ENCODE data around the gene OAS2.

- TF ChIP-seq CTCF (IDR thresholded peaks at IDR 0.05) (no peak), POLR2A (IDR thresholded peaks at IDR 0.05; ENCODE audit: low read length) (no peak), RAD21 (conservative IDR thresholded peaks at IDR 0.05 in 1 of 2, IDR thresholded peaks at IDR 0.05 in 1 of 2) (no peak), KDM1A (IDR thresholded peaks at IDR 0.05; ENCODE audit: low read depth) (no peak), SREBF2 (IDR thresholded peaks at IDR 0.05) (no peak), MYC (IDR thresholded peaks at IDR 0.05; ENCODE audit: borderline replicate concordance, low read length) (no peak)
These were observed 1.2 kb upstream of the OAS2 start for GRCh38 chr12:112977139-112977538.

All from A549 (cell line).